HG03558 (cell line): ENCODE measurements around the gene SELENOT.

Source experiments
- ATAC-seq: cut with Tn5 transposase; IDR thresholded peaks from one replicate; pipeline ENCODE4 v1.9.1; 2021; ENCODE audit warnings: moderate number of reproducible peaks; ENCODE audit not compliant: unreplicated experiment; ENCODE audit errors: extremely low read depth

Gene SELENOT

DNA sequence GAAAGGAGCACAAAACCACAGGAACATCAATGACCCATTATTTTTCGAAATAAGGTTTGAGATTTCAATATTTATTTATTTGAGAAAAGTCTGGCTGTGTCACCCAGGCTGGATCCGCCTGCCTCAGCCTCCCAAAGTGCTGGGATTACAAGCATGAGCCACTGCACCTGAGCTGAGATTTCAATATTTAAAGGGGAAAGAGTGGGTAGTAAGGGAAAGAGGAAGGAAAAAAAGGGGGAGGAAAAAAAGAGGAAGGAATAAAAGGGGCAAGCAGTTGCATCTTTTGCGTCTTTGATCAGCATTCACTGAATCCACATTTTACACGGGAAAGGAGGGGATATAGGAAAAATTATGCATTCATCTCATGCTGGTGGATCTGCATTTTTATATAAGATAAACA, 53.2 kb downstream of the SELENOT start:
- no peak for ATAC-seq

DNA sequence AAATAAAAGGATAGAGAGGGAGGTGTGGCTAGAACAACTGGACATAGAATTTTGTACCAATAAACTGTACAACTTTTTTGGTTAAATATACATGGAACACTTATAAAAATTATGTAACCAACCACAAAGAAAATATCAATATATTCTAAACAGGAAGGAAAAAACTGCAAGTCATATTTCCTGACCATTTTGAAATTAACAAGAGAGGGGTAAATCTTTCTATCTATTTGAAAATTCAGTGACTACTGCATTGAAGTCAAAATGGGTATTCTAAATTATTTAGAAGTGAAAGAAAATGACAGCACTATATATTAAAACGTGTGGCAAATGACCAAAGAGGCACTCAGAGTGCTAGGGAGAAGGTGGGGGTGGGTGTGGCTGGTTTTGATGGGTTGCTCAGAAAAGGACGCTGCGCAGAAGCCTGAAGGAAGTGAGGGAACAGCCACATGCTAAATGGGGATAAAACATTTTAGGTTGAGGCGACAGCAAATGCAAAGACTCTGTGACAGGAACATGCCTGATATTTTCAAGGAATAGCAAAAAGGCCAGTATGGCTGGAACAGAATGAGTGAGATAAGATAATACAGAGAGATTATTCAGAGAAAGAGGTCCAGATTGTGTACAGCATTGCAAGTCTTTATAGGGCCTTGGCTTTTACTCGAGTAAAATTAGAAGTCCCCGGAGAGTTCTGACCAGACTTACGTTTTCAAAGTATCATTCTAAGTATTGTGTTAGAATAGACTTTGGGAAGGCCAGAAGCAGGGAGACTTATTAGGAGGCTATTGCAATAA, 59.5 kb downstream of the SELENOT start:
- no peak for ATAC-seq

DNA sequence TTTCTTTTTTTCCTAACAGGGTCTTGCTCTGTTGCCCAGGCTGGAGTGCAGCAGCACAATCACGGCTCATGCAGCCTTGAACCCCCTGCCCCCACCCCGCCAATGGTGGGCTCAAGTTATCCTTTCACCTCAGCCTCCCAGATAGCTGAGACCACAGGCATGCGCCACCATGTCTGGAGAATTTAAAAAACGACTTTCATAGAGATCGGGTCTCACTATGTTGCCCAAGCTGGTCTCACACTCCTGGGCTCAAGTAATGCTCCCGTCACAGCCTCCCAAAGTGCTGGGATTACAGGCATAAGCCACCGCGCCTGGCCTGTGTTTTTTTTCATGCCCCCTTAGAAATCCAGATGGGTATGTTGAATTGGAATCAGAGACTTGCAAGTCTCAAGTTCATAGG, 60.3 kb downstream of the SELENOT start:
- no peak for ATAC-seq

DNA sequence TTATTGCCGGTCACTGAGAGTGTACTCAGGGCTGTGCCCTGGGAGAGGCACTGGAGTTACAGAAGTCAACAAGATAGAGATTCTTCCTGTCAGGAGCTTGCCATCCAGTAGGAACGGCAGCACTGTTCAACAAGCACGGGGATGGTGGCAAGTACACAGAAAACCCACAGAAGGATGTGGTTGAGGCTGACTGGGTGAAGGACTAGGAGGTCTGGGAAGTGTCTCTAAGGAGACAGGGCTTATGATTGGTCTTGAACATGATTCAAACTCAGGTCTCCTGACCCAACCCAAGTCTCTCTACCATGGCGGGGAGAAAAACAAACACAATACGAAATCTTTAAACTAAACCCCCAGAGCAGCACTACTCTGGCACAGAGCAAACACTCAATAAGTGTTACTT, 63.0 kb downstream of the SELENOT start:
- no peak for ATAC-seq

DNA sequence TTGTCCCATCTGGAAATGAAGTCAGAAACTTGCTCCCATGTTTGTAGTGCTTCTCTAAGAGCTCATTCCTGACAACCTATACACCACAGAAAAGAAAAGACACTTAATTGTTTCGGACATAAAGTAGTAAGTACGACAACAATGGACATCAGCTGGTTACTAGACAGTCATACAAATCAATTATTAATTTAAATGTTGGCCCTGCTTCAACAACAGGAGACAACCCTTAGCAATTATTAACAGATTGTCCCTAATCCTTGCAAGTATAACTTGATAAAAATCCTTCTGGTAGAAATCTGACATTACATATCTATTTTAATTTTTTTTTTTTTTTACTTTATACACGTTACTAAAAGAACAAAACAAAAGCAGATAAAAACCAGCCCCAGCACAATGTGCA, 70.8 kb downstream of the SELENOT start:
- no peak for ATAC-seq

DNA sequence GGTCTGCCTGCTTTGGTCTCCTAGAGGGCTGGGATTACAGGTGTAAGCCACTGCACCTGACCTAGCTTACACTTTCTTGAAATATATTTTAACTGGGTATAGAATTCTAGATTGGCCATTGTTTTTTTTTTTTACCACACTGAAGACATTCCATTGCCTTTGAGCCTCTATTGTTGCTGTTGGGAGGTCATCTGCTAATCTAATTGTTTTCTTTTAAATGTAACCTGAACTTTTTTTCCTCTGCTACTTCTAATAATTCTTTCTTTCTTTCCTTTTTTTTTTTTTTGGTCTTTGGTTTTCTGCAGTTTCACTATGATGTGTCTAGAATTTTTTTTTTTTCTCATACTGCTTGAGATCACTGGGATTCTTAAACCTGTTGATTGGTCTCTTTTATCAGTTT, 72.5 kb downstream of the SELENOT start:
- ATAC-seq: no peak
